Stimulated activated CD4-positive, alpha-beta T cell treated with anti-CD3 and anti-CD28 coated beads, Interleukin-4, amount 100 ng/mL, for 24 hours (primary cell): ENCODE results near the gene CYP46A1.
"Not testable (repeated sequence)": the region's sequence is repeated elsewhere in the genome, so short reads cannot be mapped to it uniquely, and the experiment has no call there.

Experiments used
- DNase-seq: peaks from one replicate; pipeline ENCODE4 v3.0.0-alpha.2; 2020

The CYP46A1 gene

DNA sequence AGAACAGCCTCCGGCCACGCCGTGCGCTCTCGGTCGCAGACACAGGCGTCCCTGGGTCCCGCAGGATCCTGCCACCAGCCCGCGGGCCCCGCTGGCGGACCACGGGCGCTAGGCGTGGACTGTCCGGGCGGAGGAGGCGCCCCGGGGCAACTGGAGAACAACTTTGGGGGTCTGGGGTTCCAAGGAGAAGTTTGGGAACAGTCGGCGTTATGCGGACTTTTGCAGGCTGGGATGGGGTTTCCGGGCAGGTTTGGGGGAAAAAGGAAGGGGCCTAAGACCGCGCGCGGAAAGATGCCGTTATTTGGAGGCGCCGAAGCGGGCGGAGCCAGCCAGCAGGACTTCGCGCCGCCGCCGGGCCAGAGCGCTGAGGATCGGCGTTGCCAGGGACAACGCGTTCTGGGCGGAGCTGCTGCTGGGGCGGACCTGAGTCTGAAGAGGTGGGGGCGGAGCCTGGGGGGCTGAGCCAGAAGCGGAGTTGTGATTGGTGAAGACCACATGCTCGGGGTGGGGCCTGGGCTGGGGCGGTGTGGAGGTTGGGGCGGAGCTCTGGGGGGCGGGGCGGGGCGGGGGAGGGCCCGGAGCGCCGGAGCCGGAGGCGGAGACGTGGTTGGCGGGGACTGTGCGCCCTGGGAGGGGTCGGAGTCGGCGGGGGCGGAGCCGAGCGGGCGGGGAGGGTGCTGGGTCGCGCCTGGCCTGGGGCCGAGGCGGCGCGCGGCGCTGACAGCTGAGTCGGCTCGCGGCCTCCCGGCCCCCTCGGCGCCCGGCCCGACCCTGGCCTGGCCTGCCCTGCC lies at the start of gene CYP46A1:
Gene CYP46A1, plus strand, starts transcription at position 680 of the 791 bp plus-strand sequence. CDS start 120 bp downstream, outside the sequence.
- DNase-seq, result peak; percentile 100

DNA sequence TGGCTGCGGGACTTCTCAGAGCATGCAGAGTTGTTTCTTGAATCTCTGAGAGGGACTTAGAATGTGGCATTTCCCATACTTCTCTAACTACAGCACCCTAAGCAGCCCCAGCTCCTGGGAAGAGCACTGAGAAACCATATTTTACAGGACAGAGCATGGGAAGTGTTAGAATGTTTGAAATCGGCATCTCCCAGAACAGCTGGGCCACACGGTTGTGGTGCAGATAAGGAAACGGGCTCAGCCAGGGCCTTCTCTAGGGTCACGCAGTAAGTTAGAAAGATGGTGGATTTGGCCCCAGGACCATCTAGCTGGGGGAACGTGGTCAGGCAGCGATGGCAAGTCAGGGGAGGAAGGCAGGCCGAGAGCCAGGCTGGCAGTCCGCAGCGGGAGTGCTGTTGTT lies 49.7 kb upstream of the CYP46A1 start:
- DNase-seq, result no peak

DNA sequence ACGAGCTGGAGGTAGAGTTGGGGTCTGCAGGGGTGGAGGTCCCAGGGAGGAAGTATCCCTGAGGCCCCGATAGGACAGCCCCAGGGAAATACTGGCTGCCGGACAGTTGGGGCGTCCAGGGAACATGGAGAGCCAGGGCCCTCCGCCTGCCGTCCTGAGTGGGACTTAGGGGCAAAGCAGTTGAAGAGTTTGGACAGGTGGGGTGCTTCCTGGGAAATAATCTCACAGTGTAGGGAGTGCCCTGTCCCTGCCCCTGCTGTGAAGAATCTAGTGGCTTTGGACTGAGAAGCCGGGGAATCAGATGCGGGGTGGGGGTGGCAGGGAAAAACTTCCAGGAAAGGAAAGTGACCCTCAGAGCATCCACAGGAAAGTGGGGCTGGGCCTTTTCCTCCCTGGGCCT lies 49.0 kb upstream of the CYP46A1 start:
- DNase-seq, result no peak

DNA sequence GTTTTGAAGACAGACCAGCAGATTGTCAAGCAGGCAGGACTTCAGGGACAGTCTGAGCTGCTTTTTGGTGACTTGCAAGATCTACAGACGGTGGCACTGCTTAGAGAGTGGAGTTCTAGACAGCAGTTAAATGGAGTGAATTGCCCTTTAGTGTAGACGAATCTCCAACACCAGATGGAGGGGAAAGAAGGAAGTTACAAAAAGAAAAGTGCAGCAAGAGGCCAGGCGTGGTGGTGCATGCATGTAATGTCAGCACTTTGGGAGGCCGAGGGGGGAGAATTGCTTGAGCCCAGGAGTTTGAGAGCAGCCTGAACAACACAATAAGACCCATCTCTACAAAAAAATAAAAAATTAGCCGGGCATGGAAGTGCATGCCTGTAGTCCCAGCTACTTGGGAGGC lies 47.6 kb upstream of the CYP46A1 start:
- no peak for DNase-seq

DNA sequence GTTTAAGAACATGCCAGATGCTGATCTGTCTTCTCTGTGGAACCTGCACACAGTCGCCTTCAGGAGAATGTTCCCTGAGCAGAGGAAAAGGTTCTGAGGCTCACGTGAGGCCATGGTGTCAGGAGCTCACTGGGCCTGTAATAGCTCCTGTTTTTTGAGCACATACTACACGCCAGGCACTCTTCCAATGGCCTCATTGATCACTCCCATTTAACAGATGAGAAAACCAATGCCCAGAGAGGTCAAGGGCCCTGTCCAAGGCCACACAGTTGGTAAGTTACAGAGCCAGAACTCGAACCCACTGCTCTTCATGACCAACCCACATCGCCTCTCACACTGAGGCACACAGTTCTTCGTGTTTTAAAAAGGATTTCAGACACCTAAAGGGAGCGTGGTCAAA lies 46.5 kb upstream of the CYP46A1 start:
- DNase-seq, result no peak

DNA sequence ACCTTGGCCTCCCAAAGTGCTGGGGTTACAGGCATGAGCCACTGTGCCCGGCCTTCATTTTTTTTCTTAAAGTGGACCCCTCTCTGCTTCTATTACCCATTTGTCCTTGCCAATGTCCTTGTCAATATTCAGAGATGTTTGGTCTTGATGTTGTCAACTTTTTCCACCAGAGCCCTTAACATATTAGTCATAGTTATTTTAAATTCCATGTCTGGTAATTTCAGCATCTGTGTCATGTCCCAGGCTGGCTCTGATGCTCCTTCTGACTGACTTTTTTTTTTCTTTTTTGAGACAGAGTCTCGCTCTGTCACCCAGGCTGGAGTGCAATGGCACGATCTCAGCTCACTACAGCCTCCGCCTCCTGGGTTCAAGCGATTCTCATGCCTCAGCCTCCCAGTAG lies 41.3 kb upstream of the CYP46A1 start:
- not testable (repeated sequence) for DNase-seq

DNA sequence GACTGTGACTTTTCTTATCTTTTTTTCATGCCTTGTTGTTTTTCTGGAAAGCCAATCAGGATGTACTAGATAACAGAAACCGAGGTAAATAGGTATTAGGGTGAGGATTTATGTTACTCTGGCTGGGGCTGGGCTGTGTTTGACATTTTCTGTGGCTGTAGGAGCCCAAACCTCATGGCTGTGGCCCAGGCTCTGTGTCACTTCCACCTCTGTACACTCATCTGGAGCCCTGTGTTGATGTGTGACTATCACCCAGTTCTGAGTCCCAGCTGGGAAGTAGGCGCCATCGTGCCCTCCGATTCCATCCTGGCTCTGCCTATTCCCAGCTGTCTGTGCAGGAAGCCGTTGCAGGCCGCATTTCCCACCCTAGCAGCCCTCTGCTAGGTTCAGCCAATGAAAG lies 40.8 kb upstream of the CYP46A1 start:
- DNase-seq, result no peak

DNA sequence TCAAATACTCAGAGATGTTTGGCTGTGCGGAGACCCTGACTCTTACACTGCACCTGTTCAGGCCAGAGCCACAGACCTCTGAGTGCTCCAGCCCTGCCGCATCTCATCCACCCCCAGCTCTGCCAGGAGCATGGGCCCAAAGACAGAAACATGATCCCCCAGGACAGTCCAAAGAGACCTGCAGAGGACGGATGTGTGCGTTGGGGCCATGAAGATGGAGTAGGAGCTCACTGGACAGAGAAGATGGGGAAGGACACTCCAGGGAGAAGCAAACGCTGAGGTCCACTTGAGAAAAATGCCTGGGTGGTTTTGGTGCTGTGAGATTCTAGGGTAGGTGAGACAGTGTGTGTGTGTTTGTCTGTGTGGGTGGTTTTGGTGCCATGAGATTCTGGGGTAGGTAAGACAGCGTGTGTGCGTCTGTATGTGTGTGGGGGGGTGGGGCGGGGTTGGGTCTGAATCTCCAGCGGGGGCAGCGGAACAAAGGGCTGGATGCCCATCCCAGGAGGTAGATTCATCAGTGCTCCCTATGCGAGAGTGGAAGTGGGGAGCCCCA lies 40.0 kb upstream of the CYP46A1 start:
- DNase-seq, result no peak

DNA sequence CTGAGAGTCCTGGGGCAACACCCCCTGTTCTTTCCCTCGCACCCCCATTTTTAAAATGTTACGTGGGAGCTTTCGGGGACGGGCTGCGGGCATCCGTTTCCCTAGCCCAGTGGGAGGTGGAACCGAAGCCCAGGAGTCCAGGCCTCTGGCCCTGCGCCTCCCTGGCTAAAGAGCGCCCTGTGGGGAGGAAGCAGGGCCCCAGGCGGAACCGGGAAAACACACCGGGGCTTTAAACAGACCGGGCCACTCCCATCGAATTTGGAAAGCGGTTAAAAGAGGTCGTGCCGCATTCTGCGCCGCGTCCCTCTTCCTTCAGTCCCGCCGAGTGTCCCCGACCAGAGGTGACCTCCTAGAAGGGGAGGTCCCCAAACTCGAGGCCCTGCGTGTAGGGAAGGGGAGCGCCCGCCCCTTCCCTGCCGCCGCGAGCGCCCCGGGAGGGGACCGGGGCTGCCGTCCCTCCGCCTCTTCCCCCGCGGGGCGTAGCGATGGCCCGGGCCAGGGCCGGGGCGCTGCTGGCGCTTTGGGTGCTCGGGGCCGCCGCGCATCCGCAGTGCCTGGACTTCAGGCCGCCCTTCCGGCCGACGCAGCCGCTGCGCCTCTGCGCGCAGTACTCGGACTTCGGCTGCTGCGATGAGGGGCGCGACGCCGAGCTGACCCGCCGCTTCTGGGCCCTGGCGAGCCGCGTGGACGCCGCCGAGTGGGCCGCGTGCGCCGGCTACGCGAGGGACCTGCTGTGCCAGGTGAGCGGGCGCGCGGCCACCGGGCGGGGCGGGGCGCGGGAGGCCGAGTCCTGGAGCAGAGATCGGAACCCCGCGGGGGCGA lies 39.2 kb upstream of the CYP46A1 start, which contains the start of gene HHIPL1:
Gene HHIPL1, plus strand, starts transcription at position 407 of the 822 bp plus-strand sequence. Its CDS starts 79 bp downstream, at position 486.
- no peak for DNase-seq

DNA sequence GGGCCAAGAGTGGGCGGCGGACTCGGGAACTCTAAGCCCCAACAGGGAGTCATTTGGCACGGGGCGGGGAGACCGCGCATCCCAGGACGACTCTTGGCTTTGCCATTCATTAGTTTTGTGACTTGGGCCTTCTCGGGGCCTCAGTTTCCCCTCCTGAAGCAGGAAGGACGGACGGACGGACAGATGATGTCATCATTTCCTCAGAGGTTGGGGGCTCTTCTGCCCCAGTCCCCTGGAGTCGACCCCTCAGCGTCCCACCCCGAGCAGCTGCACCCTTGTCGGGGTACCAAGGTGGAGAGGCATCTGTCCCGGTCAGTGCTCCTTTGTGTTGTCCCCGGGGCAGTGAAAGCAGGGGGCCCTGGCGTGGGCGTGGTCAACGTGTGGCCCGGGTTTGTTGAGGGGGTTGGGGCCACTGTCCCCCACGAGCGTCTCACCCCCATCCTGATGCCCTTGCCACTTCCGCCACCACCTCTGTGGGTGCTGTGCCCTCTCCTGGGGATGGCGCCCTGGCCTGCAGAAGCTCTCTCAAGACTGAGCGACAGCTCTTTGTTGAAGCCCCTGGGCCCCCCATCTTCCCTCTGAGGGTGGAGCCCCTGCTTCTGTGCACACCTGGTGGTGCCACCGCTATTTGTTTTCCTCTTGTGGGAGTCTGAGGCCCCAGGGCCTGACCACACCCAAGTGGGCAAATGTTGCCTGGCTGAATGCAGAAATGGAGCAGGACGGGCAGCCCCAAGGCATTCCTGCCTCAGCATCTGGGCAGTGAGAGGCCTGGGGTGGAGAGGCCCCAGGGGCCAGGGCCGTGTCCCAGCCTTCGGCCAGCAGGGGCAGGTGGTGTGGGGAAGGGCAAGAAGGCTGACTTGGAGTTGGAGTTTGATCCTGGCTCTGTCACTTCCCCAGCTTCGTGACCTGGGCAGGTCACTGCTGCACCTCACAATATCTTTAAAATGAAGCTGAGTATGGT lies 38.3 kb upstream of the CYP46A1 start:
- DNase-seq, result no peak

DNA sequence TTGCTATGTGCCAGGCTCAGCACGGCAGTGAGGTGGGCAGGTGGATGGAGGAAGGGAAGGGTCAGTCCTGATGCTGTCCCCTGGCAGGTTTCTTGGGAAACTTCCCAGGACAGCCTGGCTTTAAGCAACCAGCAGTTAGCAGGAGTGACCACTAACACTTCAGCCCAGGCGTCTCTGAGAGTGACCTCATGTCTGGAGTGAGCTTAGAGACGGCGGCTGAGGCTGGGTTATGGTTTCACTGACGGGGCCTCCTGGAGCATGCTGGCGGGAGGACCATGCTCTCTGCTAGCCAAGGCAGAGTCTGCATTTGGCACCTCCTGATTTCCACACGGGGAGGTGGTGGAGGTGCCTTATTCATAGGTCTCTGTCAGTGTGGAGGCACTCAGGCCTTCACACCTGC lies 36.7 kb upstream of the CYP46A1 start:
- no peak for DNase-seq

DNA sequence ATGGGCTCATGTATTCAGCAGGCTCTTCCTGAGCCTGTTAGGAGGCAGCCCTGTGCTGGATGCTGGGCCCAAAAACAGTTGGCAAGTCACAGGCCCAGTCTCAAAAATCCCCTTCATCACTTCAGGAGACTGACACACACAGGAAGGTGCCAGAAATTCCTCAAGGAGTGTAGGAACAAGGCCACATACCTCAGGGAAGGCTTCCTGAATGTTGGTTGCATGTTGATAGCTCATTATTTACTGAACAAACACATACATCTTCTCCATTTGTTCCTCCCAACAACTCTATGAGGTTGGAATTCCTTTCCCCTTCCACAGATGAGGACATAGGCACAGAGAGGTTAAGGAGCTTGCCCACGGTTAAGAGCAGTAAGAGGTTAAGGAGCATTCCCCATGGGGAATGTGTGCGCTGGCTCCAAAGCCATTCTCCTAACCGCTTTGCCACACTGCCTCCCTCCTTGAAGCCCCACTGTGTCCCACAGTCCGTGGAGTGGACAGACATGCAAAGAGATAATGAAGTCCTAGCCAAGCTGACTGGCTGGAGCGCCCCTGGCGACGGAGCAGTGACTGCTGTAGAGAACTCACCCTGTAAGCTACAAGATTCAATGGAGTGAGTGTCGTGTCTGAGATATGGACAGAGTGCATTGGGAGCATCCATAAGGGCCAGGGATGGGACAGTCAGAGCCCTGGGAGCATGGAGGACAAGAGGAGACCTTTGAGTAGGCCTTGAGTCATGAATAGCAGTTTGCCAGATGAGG lies 35.9 kb upstream of the CYP46A1 start:
- no peak for DNase-seq

DNA sequence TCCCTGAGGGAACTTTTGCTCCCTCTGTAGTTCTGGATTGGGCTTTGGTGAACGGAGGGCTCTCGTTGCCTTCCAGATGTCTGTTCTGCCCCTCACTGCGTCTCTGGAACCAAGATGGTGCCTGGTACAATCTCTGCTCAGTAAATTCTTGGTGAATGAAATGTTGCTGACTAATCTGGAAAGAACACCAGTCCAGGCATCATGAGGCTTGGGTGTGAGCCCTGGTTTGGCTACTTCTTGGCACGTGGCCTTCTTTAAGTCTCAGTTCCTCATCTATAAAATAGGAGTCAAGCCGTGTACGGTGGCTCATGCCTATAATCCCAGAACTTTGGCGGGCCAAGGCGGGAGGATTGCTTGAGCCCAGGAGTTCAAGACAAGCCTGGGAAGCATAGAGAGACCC lies 34.9 kb upstream of the CYP46A1 start:
- DNase-seq, result no peak

DNA sequence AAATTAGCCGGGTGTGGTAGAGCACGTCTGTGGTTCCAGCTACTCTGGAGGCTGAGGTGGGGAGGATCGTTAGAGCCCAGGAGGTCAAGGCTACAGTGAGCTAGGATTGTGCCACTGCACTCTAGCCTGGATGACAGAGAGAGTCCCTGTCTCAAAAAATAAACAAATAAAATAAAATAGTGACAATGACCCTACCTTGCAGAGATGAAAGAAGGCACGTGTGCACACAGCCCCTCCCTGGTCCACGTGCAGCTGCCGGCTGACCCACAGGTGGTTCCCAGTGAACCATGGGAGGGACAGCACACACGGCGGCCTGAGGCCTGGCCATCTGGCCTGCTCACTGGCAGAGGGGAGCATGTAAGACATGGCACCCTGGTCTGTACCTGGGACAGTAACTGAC lies 34.5 kb upstream of the CYP46A1 start:
- DNase-seq, result no peak

DNA sequence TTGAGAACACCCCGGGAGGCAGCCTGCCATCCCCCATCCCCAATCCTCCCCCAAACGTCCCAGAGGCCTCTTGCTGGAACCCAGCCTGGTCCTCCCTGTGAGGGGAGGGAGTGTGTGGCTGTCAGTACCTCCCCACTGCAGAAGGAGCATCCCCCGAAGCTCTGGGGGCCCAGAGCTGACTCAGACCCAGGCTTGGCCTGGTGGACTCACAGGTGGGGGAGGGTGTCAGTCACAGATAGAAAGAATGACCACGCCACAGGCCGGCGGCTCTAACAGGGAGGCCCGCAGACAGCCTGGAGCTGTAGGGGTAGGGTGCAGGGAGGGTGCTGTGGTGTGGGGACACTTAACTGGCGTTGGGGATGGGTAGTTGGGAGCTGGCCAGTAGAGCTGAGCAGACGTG lies 33.9 kb upstream of the CYP46A1 start:
- DNase-seq, result no peak

DNA sequence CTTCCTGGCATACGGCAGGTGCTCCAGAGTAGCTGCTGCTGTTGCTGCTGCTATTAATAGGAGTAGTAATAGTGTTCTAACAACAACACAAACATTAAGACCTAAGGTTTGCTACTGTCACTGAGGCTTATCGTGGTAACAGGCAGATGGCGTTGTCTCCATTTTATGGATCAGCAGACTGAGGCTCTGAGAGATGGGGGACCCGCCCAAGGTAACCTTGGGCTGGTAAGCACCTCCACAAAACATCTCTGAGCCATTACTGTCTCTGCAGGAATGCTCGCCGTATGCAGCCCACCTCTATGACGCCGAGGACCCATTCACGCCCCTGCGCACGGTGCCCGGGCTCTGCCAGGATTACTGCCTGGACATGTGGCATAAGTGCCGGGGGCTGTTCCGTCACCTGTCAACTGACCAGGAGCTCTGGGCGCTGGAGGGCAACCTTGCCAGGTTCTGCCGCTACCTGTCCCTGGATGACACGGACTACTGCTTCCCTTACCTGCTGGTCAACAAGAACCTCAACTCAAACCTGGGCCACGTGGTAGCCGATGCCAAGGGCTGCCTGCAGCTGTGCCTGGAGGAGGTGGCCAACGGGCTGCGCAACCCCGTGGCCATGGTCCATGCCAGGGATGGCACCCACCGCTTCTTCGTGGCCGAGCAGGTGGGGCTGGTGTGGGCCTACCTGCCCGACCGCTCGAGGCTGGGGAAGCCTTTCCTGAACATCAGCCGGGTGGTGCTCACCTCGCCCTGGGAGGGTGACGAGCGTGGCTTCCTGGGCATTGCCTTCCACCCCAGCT lies 31.9 kb upstream of the CYP46A1 start:
- DNase-seq, result no peak

DNA sequence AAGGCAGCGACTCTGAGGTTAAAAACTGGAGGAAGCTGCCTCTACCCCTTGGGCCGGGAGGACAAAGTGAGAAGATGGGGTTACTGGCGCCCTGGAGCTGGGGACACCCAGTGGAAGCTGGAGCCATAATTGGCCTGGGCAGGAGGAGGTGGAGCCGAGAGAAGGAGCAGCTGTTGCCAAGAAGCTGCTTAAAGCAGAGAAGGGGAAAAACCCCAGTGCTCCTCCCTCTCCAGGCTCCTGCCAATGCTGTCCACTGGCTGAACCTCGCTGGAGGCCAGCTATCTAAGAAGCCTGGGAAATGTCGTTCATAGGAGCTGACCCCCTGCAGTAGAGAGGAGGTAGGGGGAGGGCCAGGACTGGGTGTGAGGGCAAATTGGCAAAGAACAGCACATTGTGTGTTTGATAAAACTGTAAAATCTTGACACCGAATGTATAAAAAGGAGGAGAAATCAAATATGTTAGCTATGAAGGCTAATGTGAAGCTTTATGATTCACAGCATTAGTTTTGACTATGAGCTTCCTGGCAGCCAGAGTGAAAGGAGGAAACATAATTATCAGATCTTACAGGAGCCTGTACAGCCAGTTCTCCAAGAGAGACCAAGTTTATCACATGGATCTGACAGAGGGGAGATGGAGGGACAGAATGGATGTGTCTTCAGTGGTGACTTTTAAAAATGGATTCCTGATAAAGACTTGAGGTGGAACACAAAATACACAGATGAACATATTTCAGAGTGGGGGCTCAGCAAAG lies 29.7 kb upstream of the CYP46A1 start:
- DNase-seq, result no peak

DNA sequence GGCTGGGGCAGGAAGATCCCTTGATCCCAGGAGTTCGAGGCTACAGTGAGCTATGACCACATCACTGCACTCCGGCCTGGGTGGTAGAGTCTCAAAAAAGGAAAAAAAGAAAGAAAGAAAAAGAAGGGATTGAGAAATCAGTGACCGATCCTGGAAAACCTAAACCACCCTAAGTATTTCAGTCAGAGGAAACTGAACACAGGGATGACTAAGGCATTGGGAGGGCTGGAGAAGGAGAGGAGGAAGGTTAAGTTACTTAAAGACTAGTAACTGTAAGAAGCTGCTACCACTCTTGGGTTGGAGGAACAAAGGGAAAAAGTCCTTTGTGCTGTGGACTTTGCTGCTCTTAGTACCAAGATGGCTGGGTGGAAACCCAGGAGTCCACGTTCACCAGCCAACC lies 28.6 kb upstream of the CYP46A1 start:
- DNase-seq, result no peak

DNA sequence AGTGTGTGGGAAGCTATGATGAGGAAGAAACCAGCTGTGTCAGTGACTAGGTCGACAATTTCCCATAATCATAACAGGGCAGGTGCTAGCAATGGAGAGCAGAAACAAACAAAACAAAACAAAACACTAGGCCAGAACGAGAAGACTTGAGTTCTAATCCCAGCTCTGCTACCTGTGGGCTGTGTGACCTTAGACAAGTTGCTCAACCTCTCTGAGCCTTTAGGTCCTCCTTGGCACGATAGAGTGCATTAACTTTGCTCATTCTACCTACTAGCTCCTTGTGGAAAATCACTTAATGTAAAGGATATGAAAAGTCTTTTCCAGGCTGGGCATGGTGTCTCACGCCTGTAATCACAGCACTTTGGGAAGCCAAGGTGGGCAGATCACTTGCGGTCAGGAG lies 27.9 kb upstream of the CYP46A1 start:
- no peak for DNase-seq

DNA sequence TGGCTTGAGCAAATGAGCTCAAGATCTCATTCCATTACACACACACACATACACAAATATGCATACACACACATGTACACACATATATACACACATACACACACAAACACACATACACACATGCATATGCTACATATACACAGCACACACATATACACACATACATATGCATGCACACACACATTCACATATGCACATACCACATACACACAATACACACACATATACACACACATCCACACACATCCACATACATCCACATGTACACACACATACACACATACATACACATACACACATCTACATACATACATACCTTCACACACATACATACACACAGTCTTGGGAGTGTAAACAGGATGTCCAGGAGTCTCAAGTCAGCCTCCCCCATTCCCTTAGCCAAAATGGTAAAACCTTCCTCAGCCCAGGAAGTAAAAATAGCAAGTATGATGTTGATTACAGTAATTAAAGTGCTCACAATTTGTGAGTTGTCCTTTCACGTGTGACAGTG lies 26.4 kb upstream of the CYP46A1 start:
- no peak for DNase-seq
